ENCODE data around the gene ARHGAP27. TPM values are rescaled to one million over a fixed set of nuclear protein-coding genes. Genes with fewer than 3 reads are reported as not detected.
"Not testable (repeated sequence)": the region's sequence is repeated elsewhere in the genome, so short reads cannot be mapped to it uniquely, and the experiment has no call there.

Gene ARHGAP27
- total and polyA plus RNA-seq, 2 experiments from 2014 or later: 0.59 to 3.4 TPM

- TF ChIP-seq EZH2phosphoT487 (IDR thresholded peaks at IDR 0.05; ENCODE audit: insufficient read depth, low read depth) (no peak), EZH2 (IDR thresholded peaks at IDR 0.05; ENCODE audit: insufficient read depth, poor library complexity, severe bottlenecking) (no peak)
- Histone ChIP-seq H3K27me3 (replicated peaks; ENCODE audit: insufficient read depth) (no peaks in the 10 kb centered on the region), H4K20me1 (ENCODE audit: insufficient read depth) (no peaks in the 10 kb centered on the region), H3K9me3 (ENCODE audit: low read depth) (no peaks in the 10 kb centered on the region), H3K4me2 (ENCODE audit: unreplicated experiment) (no peak overlapping the region), H3F3A (ENCODE audit: insufficient read depth) (peaks cover 3% of the 10 kb centered on the region; the same call in 1 of the 2 replicates), H3K4me3 (no peak overlapping the region), H3K27ac (no peak overlapping the region), H3K79me2 (ENCODE audit: insufficient read depth) (no peaks in the 10 kb centered on the region), H3K9ac (no peak overlapping the region), H3K9me2 (ENCODE audit: insufficient read depth) (no peaks in the 10 kb centered on the region), H3K4me1 (ENCODE audit: insufficient read depth) (peaks cover 16% of the 10 kb centered on the region), H3K36me3 (ENCODE audit: low read depth) (peaks cover 4% of the 10 kb centered on the region; the same call in 1 of the 2 replicates), H2AFZ (no peak overlapping the region)
- in situ Hi-C loops (cut with MboI): no loop called here
- WGBS, 2 experiments (ENCODE audit: low coverage in 1 of 2, low lambda C conversion rate in 2 of 2, missing lambda C conversion rate in 2 of 2): 86 to 87% methylated on average over 7 to 8 of the region's 8 CpGs
- no peak for DNase-seq
Observed at GRCh38 chr17:45451131-45451530, 18.5 kb upstream of the ARHGAP27 start.

- in situ Hi-C loops (cut with MboI): not testable (repeated sequence)
Observed at GRCh38 chr17:45449708-45450329, 17.1 kb upstream of the ARHGAP27 start.

GRCh38 chr17:45449260-45449659, 16.6 kb upstream of the ARHGAP27 start:
- H3K27me3 ChIP-seq (replicated peaks; ENCODE audit: insufficient read depth); H3K9me3 ChIP-seq (ENCODE audit: low read depth); H3K27ac ChIP-seq; H3F3A ChIP-seq (ENCODE audit: insufficient read depth); H3K4me2 ChIP-seq (ENCODE audit: unreplicated experiment); H3K4me3 ChIP-seq; in situ Hi-C loops (cut with MboI); H3K9me2 ChIP-seq (ENCODE audit: insufficient read depth); H4K20me1 ChIP-seq (ENCODE audit: insufficient read depth); H2AFZ ChIP-seq; H3K9ac ChIP-seq; H3K79me2 ChIP-seq (ENCODE audit: insufficient read depth); DNase-seq; H3K36me3 ChIP-seq (ENCODE audit: low read depth): not testable (repeated sequence)
- WGBS, 2 experiments (ENCODE audit: low coverage in 1 of 2, low lambda C conversion rate in 2 of 2, missing lambda C conversion rate in 2 of 2): 100% methylated on average over 1 of the region's 1 CpG; no CpG with 5 or more reads in 1 of the 2 experiments
- peaks cover 24% of the 10 kb centered on the region for H3K4me1 ChIP-seq (ENCODE audit: insufficient read depth)

More at GRCh38 chr17:45449708-45450329, 17.1 kb upstream of the ARHGAP27 start:
- not testable (repeated sequence) for H3K79me2 ChIP-seq (ENCODE audit: insufficient read depth); H3K36me3 ChIP-seq (ENCODE audit: low read depth); H3K9me2 ChIP-seq (ENCODE audit: insufficient read depth); H3K9ac ChIP-seq; DNase-seq; H3K27me3 ChIP-seq (replicated peaks; ENCODE audit: insufficient read depth); H3F3A ChIP-seq (ENCODE audit: insufficient read depth); H3K9me3 ChIP-seq (ENCODE audit: low read depth); H4K20me1 ChIP-seq (ENCODE audit: insufficient read depth); H2AFZ ChIP-seq; H3K4me3 ChIP-seq; H3K4me2 ChIP-seq (ENCODE audit: unreplicated experiment); H3K27ac ChIP-seq
- peaks cover 24% of the 10 kb centered on the region for H3K4me1 ChIP-seq (ENCODE audit: insufficient read depth)
- WGBS, 2 experiments (ENCODE audit: low coverage in 1 of 2, low lambda C conversion rate in 2 of 2, missing lambda C conversion rate in 2 of 2): 100% methylated on average over 1 of the region's 1 CpG

- H3K27me3 ChIP-seq (replicated peaks; ENCODE audit: insufficient read depth); H3K36me3 ChIP-seq (ENCODE audit: low read depth); H3K4me3 ChIP-seq; H3K9me3 ChIP-seq (ENCODE audit: low read depth); H2AFZ ChIP-seq; H3K9me2 ChIP-seq (ENCODE audit: insufficient read depth); H3F3A ChIP-seq (ENCODE audit: insufficient read depth); H4K20me1 ChIP-seq (ENCODE audit: insufficient read depth); in situ Hi-C loops (cut with MboI); H3K27ac ChIP-seq; DNase-seq; H3K79me2 ChIP-seq (ENCODE audit: insufficient read depth); H3K9ac ChIP-seq; H3K4me2 ChIP-seq (ENCODE audit: unreplicated experiment): not testable (repeated sequence)
- H3K4me1 ChIP-seq (ENCODE audit: insufficient read depth): peaks cover 24% of the 10 kb centered on the region
- 80 to 88% methylated on average over 1 of the region's 1 CpG for WGBS, 2 experiments (ENCODE audit: low coverage in 1 of 2, low lambda C conversion rate in 2 of 2, missing lambda C conversion rate in 2 of 2)
Observed at GRCh38 chr17:45448483-45448882, 15.8 kb upstream of the ARHGAP27 start.

- H3K4me3 ChIP-seq; H2AFZ ChIP-seq; H4K20me1 ChIP-seq (ENCODE audit: insufficient read depth); H3K9me2 ChIP-seq (ENCODE audit: insufficient read depth); H3F3A ChIP-seq (ENCODE audit: insufficient read depth); H3K9me3 ChIP-seq (ENCODE audit: low read depth); DNase-seq; H3K27me3 ChIP-seq (replicated peaks; ENCODE audit: insufficient read depth); H3K4me2 ChIP-seq (ENCODE audit: unreplicated experiment); H3K36me3 ChIP-seq (ENCODE audit: low read depth); H3K79me2 ChIP-seq (ENCODE audit: insufficient read depth); in situ Hi-C loops (cut with MboI); H3K9ac ChIP-seq: not testable (repeated sequence)
- peak overlapping the region; percentile 65; the same call in 1 of the 2 replicates for H3K27ac ChIP-seq
- WGBS, 2 experiments (ENCODE audit: low coverage in 1 of 2, low lambda C conversion rate in 2 of 2, missing lambda C conversion rate in 2 of 2): 94 to 96% methylated on average over 7 of the region's 7 CpGs
- H3K4me1 ChIP-seq (ENCODE audit: insufficient read depth): peaks cover 24% of the 10 kb centered on the region
Observed at GRCh38 chr17:45448066-45448465, 15.4 kb upstream of the ARHGAP27 start.

GRCh38 chr17:45447650-45448049, 15.0 kb upstream of the ARHGAP27 start:
- H3K9me2 ChIP-seq (ENCODE audit: insufficient read depth); H3K27me3 ChIP-seq (replicated peaks; ENCODE audit: insufficient read depth); H3K36me3 ChIP-seq (ENCODE audit: low read depth); H3F3A ChIP-seq (ENCODE audit: insufficient read depth); H3K4me3 ChIP-seq; H3K4me2 ChIP-seq (ENCODE audit: unreplicated experiment); H2AFZ ChIP-seq; DNase-seq; H3K79me2 ChIP-seq (ENCODE audit: insufficient read depth); in situ Hi-C loops (cut with MboI); H3K9me3 ChIP-seq (ENCODE audit: low read depth); H4K20me1 ChIP-seq (ENCODE audit: insufficient read depth): not testable (repeated sequence)
- H3K9ac ChIP-seq: peak overlapping the region; percentile 47
- peaks cover 24% of the 10 kb centered on the region for H3K4me1 ChIP-seq (ENCODE audit: insufficient read depth)
- WGBS, 2 experiments (ENCODE audit: low coverage in 1 of 2, low lambda C conversion rate in 2 of 2, missing lambda C conversion rate in 2 of 2): 69 to 71% methylated on average over 13 to 14 of the region's 14 CpGs
- peak overlapping the region; percentile 65 for H3K27ac ChIP-seq

GRCh38 chr17:45446872-45447625, 14.4 kb upstream of the ARHGAP27 start:
- Histone ChIP-seq H3K27ac (peak overlapping the region; percentile 65), H3K4me2 (ENCODE audit: unreplicated experiment) (peak overlapping the region; percentile 28), H3K4me1 (ENCODE audit: insufficient read depth) (peaks cover 24% of the 10 kb centered on the region), H3K9ac (peak overlapping the region; percentile 47)
- H3K9me3 ChIP-seq (ENCODE audit: low read depth); H4K20me1 ChIP-seq (ENCODE audit: insufficient read depth); H3K9me2 ChIP-seq (ENCODE audit: insufficient read depth); H3K27me3 ChIP-seq (replicated peaks; ENCODE audit: insufficient read depth); H2AFZ ChIP-seq; H3K36me3 ChIP-seq (ENCODE audit: low read depth); H3K79me2 ChIP-seq (ENCODE audit: insufficient read depth); H3K4me3 ChIP-seq; in situ Hi-C loops (cut with MboI); H3F3A ChIP-seq (ENCODE audit: insufficient read depth): not testable (repeated sequence)
- peak; percentile 55 for DNase-seq
- WGBS, 2 experiments (ENCODE audit: low coverage in 1 of 2, low lambda C conversion rate in 2 of 2, missing lambda C conversion rate in 2 of 2): 67 to 72% methylated on average over 8 of the region's 8 CpGs

Data from GM23248 (cell line).